ENCODE measurements around the gene ATG5. TPM values are rescaled to one million over a fixed set of nuclear protein-coding genes. Genes with fewer than 3 reads are reported as not detected.

The ATG5 gene
- total and polyA plus RNA-seq, 11 donors, result 8.8 to 23.9 (median 14.3) TPM

DNA sequence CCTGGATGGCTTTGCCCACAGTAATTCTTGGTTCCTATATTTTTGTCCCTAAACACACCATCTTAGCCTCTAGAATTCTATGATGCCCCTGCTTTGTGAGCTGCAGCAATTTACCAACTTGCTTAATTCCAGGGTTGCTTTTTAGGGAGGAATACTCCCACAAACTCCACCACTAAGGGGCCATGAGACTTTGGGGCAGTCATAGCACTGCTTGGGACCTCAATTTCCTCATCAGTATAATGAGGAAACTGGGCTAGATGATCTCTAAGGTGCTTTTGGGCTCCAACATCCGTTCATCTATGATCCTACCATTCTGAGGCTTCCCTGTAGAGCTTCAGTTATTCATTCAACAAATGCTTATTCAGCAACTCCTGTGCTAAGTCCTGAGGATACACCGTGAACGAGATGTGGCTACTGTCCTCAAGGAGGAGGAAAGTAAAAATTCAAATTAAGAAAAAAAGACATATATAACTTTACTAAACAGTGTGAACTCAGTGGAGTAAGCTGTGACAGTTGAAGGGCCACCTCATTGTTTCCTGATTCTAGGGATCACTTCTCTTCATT, 164.2 kb downstream of the ATG5 start:
- H3K36me3 ChIP-seq, result no peaks in the 10 kb centered on the region
- H3K4me1 ChIP-seq, result peaks cover 0 to 38% (median 0%) of the 10 kb centered on the region in 12 donors
- ATAC-seq (no peak), DNase-seq (no peak)
- intact Hi-C loops (cut with DNase I), result no loop called here
- no peak overlapping the region for H3K4me3 ChIP-seq
- peaks cover 0 to 4% (median 0%) of the 10 kb centered on the region in 9 donors for H3K27me3 ChIP-seq
- H3K9me3 ChIP-seq, result no peaks in the 10 kb centered on the region
- 89 to 94% (median 93%) methylated on average over 3 of the region's 3 CpGs for WGBS, 4 donors
- TF ChIP-seq POLR2A (IDR thresholded peaks at IDR 0.05), result no peak
- TF ChIP-seq, protein P1, sequence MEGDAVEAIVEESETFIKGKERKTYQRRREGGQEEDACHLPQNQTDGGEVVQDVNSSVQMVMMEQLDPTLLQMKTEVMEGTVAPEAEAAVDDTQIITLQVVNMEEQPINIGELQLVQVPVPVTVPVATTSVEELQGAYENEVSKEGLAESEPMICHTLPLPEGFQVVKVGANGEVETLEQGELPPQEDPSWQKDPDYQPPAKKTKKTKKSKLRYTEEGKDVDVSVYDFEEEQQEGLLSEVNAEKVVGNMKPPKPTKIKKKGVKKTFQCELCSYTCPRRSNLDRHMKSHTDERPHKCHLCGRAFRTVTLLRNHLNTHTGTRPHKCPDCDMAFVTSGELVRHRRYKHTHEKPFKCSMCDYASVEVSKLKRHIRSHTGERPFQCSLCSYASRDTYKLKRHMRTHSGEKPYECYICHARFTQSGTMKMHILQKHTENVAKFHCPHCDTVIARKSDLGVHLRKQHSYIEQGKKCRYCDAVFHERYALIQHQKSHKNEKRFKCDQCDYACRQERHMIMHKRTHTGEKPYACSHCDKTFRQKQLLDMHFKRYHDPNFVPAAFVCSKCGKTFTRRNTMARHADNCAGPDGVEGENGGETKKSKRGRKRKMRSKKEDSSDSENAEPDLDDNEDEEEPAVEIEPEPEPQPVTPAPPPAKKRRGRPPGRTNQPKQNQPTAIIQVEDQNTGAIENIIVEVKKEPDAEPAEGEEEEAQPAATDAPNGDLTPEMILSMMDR (IDR thresholded peaks at IDR 0.05), result no peak
- no peak overlapping the region for H3K27ac ChIP-seq

DNA sequence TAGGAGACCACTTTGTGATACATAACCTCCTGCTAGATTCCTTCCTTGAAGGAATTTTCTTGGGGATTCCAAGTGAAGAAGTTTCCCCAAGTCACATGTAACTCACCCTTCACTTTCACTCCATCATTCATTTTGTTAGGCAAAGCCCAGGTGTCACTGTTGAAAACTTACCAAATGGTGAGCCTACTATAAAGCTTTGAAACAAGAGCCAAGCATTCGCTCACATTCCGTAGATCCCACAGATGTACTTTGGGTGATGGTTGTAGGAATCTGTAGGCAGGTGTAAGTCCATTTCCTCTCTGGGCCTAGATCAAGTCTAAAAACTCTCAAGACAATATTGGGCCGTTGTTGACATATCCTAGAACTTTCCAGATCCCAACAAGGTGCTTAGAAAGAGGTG, 165.4 kb downstream of the ATG5 start:
- intact Hi-C loops (cut with DNase I), result no loop called here
- Histone ChIP-seq H3K36me3 (no peaks in the 10 kb centered on the region), H3K4me3 (no peak overlapping the region), H3K4me1 (peaks cover 0 to 42% (median 0%) of the 10 kb centered on the region in 12 donors), H3K27ac (no peak overlapping the region), H3K9me3 (no peaks in the 10 kb centered on the region), H3K27me3 (peaks cover 0 to 4% (median 0%) of the 10 kb centered on the region in 9 donors)
- ATAC-seq, result no peak
- DNase-seq, result no peak
- WGBS, 4 donors, result 92 to 100% (median 94%) methylated on average over 3 of the region's 3 CpGs
- TF ChIP-seq POLR2A (IDR thresholded peaks at IDR 0.05), result no peak
- TF ChIP-seq, protein P1 (IDR thresholded peaks at IDR 0.05), result no peak

DNA sequence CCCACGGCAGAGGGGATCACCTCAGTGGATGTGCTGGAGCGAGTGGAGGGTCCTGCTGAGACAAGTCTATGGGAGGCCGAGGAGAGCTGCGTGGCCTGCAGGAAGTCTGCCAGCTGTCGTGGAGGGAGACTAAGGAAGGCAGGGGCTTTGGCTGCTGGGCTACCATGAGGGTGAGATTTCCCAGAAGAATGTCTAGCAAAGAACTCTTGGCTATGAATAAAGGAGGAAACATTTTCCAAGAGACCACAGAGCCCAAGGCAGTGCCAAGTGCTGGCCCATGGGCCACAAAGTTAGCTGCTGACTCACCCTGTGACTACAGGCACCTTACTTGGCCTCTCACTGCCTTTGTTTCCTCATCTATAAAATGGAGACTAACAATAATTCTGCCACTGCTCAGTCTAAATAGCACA, 166.0 kb downstream of the ATG5 start:
- no peak for TF ChIP-seq POLR2A (IDR thresholded peaks at IDR 0.05)
- TF ChIP-seq, protein P1 (IDR thresholded peaks at IDR 0.05), result no peak
- Histone ChIP-seq H3K9me3 (no peaks in the 10 kb centered on the region), H3K36me3 (no peaks in the 10 kb centered on the region), H3K27ac (no peak overlapping the region), H3K4me3 (no peak overlapping the region), H3K27me3 (peaks cover 0 to 4% (median 0%) of the 10 kb centered on the region in 9 donors), H3K4me1 (peaks cover 0 to 35% (median 0%) of the 10 kb centered on the region in 12 donors)
- intact Hi-C loops (cut with DNase I), result no loop called here
- DNase-seq (no peak), ATAC-seq (no peak)
- WGBS, 4 donors, result 86 to 93% (median 90%) methylated on average over 5 of the region's 5 CpGs

DNA sequence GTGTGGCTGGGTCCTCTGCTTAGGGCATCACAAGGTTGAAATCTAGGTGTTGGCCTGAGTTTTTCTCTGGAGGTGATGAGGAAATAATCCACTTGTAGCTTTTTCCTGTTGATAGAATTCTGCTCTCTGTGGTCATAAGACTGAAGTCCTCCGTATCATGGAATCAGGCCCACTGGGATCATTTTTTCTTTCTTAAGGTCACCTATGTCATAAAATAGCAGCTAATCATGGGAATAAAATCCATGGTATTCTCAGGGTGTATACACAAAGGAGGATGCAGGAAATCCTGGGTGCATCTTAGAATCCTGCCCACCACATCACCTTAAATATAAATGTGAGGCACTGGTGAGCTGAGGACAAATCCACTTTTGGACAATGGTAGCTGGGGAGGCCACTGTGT, 166.7 kb downstream of the ATG5 start:
- Histone ChIP-seq H3K4me3 (no peak overlapping the region), H3K27ac (no peak overlapping the region), H3K4me1 (peaks cover 0 to 28% (median 0%) of the 10 kb centered on the region in 12 donors), H3K36me3 (no peaks in the 10 kb centered on the region), H3K27me3 (peaks cover 0 to 4% (median 0%) of the 10 kb centered on the region in 9 donors), H3K9me3 (no peaks in the 10 kb centered on the region)
- ATAC-seq (no peak), DNase-seq (no peak)
- 76 to 100% (median 87%) methylated on average over 1 of the region's 1 CpG for WGBS, 4 donors
- intact Hi-C loops (cut with DNase I), result no loop called here
- no peak for TF ChIP-seq POLR2A (IDR thresholded peaks at IDR 0.05)
- TF ChIP-seq, protein P1 (IDR thresholded peaks at IDR 0.05), result no peak

Data from heart left ventricle (tissue), 16 donors.